Neuronal stem cell (in vitro differentiated cells): ENCODE data around the gene ACTR6.
"Not testable (repeated sequence)": the region's sequence is repeated elsewhere in the genome, so short reads cannot be mapped to it uniquely, and the experiment has no call there.

ENCODE experiments used
- DNase-seq: peaks from one replicate; pipeline ENCODE4 v3.0.0-alpha.2; 2013; ENCODE audit warnings: low spot score
- H2AFZ ChIP-seq: one replicate; pipeline ENCODE4 v1.6.1; 2013; ENCODE audit warnings: mild to moderate bottlenecking, low read length, inconsistent platforms
- H2AK5ac ChIP-seq: 2 replicates; pipeline ENCODE4 v1.6.1; 2013; ENCODE audit warnings: low read depth, mild to moderate bottlenecking, inconsistent platforms, low read length, moderate library complexity, mixed read lengths
- H2BK120ac ChIP-seq: 2 replicates; pipeline ENCODE4 v1.6.1; 2013; ENCODE audit warnings: low read depth, mild to moderate bottlenecking, inconsistent platforms, low read length, moderate library complexity, mixed read lengths
- H2BK12ac ChIP-seq: one replicate; pipeline ENCODE4 v1.6.1; 2013; ENCODE audit warnings: low read length, inconsistent platforms
- H2BK15ac ChIP-seq: 2 replicates; pipeline ENCODE4 v1.6.1; 2013; ENCODE audit warnings: mild to moderate bottlenecking, low read length, inconsistent platforms, mixed read lengths
- H2BK5ac ChIP-seq: one replicate; pipeline ENCODE4 v1.6.1; 2013; ENCODE audit warnings: inconsistent platforms, mild to moderate bottlenecking, low read length, moderate library complexity
- H3K14ac ChIP-seq: one replicate; pipeline ENCODE4 v1.6.1; 2013; ENCODE audit warnings: low read length, inconsistent platforms
- H3K18ac ChIP-seq: 2 replicates; pipeline ENCODE4 v1.6.1; 2013; ENCODE audit warnings: low read length, inconsistent platforms
- H3K23ac ChIP-seq: 2 replicates; pipeline ENCODE4 v1.6.1; 2013; ENCODE audit warnings: low read depth, mild to moderate bottlenecking, mixed read lengths, low read length, inconsistent platforms; ENCODE audit not compliant: poor library complexity
- H3K27ac ChIP-seq: replicated peaks from 3 replicates; pipeline ENCODE4 v1.5.1; 2013; ENCODE audit warnings: low read length, inconsistent platforms
- H3K27me3 ChIP-seq, 3 experiments: 2 replicates each; pipeline ENCODE4 v1.6.1; 2013; ENCODE audit warnings: low read length in 3 of 3, mild to moderate bottlenecking in 2 of 3, inconsistent platforms in 1 of 3, low read depth in 1 of 3, mixed read lengths in 1 of 3, moderate library complexity in 1 of 3; ENCODE audit not compliant: control insufficient read depth in 3 of 3, insufficient read depth in 3 of 3
- H3K36me3 ChIP-seq, 2 donors: replicated peaks in 1 of 2; 2 replicates each; pipeline ENCODE4 v1.6.1; 2013; ENCODE audit warnings: low read length in 2 of 2; ENCODE audit not compliant: control insufficient read depth in 2 of 2, insufficient read depth in 2 of 2
- H3K4ac ChIP-seq: 2 replicates; pipeline ENCODE4 v1.6.1; 2013; ENCODE audit warnings: inconsistent platforms, mild to moderate bottlenecking, low read length, moderate library complexity
- H3K4me1 ChIP-seq, 2 donors: 1 replicate in 1 of 2; 2 replicates in 1 of 2; pipeline ENCODE4 v1.6.1; 2013; ENCODE audit warnings: low read length in 2 of 2, low read depth in 1 of 2; ENCODE audit not compliant: control insufficient read depth in 2 of 2, insufficient read depth in 1 of 2
- H3K4me2 ChIP-seq: one replicate; pipeline ENCODE4 v1.6.1; 2013; ENCODE audit warnings: mild to moderate bottlenecking, low read length, inconsistent platforms; ENCODE audit not compliant: insufficient read depth, poor library complexity, severe bottlenecking
- H3K4me3 ChIP-seq, 2 donors: 2 replicates each; pipeline ENCODE4 v1.5.1; 2013; ENCODE audit warnings: low read length in 2 of 2, mild to moderate bottlenecking in 2 of 2, inconsistent platforms in 1 of 2, moderate library complexity in 1 of 2
- H3K79me1 ChIP-seq: one replicate; pipeline ENCODE4 v1.6.1; 2013; ENCODE audit warnings: low read depth, mild to moderate bottlenecking, inconsistent platforms, low read length, moderate library complexity
- H3K9ac ChIP-seq: one replicate; pipeline ENCODE4 v1.6.1; 2013; ENCODE audit warnings: mild to moderate bottlenecking, low read depth, low read length, inconsistent platforms; ENCODE audit not compliant: poor library complexity
- H3K9me3 ChIP-seq, 2 donors: replicated peaks in 1 of 2; 2 replicates each; pipeline versions ENCODE3 to v1.6.1; 2013; ENCODE audit warnings: low read length in 2 of 2, mild to moderate bottlenecking in 2 of 2, inconsistent platforms in 1 of 2, low read depth in 1 of 2, mixed read lengths in 1 of 2, moderate library complexity in 1 of 2; ENCODE audit not compliant: control insufficient read depth in 2 of 2, insufficient read depth in 1 of 2
- H4K8ac ChIP-seq: one replicate; pipeline ENCODE4 v1.6.1; 2013; ENCODE audit warnings: low read depth, mild to moderate bottlenecking, inconsistent platforms, low read length, moderate library complexity
- H4K91ac ChIP-seq: one replicate; pipeline ENCODE4 v1.6.1; 2013; ENCODE audit warnings: low read length, low read depth, mild to moderate bottlenecking, inconsistent platforms; ENCODE audit not compliant: poor library complexity
- WGBS, 2 donors: extraction: QIAGEN DNeasy Blood & Tissue Kit; methylation state at CpG; one replicate each; pipeline ENCODE4 v1.1.7; 2013; ENCODE audit warnings: missing lambda C conversion rate in 2 of 2, mixed read lengths in 1 of 2; ENCODE audit not compliant: insufficient read length in 2 of 2, insufficient replicate concordance in 1 of 2; ENCODE audit errors: extremely low coverage in 2 of 2; 5-methylcytosine and 5-hydroxymethylcytosine counted together

The ACTR6 gene

GRCh38 chr12:100254876-100255275 is 54.3 kb downstream of the ACTR6 start:
- DNase-seq = no peak
- Histone ChIP-seq H3K27me3 (no peaks in the 10 kb centered on the region), H3K4me2 (no peak overlapping the region), H2BK120ac (no peak overlapping the region), H3K23ac (no peak overlapping the region), H3K9ac (no peak overlapping the region), H4K8ac (no peak overlapping the region), H3K79me1 (no peaks in the 10 kb centered on the region), H3K18ac (no peak overlapping the region), H3K27ac (no peak overlapping the region), H2AFZ (no peak overlapping the region), H3K36me3 (peaks cover 0 to 2% of the 10 kb centered on the region in 2 donors), H3K4me3 (no peak overlapping the region), H3K4ac (no peak overlapping the region), H2AK5ac (no peak overlapping the region), H2BK5ac (no peak overlapping the region), H3K4me1 (no peaks in the 10 kb centered on the region), H4K91ac (no peak overlapping the region), H3K9me3 (no peaks in the 10 kb centered on the region), H3K14ac (no peak overlapping the region), H2BK15ac (no peak overlapping the region), H2BK12ac (no peak overlapping the region)
- WGBS, 2 donors = no CpG with 5 or more reads among the region's 1 CpG

GRCh38 chr12:100258127-100258526 is 57.5 kb downstream of the ACTR6 start:
- no peak for DNase-seq
- H3K4me2 ChIP-seq = no peak overlapping the region
- WGBS, 2 donors = no CpG with 5 or more reads among the region's 1 CpG
- no peak overlapping the region for H2AK5ac ChIP-seq
- H3K4ac ChIP-seq = no peak overlapping the region
- no peaks in the 10 kb centered on the region for H3K79me1 ChIP-seq
- no peak overlapping the region for H3K27ac ChIP-seq
- H3K36me3 ChIP-seq = peaks cover 0 to 2% of the 10 kb centered on the region in 2 donors
- H3K14ac ChIP-seq = no peak overlapping the region
- H4K91ac ChIP-seq = no peak overlapping the region
- no peak overlapping the region for H3K18ac ChIP-seq
- H3K27me3 ChIP-seq = no peaks in the 10 kb centered on the region
- H2BK15ac ChIP-seq = no peak overlapping the region
- no peak overlapping the region for H4K8ac ChIP-seq
- no peak overlapping the region for H3K9ac ChIP-seq
- no peaks in the 10 kb centered on the region for H3K9me3 ChIP-seq
- no peak overlapping the region for H2AFZ ChIP-seq
- H3K23ac ChIP-seq = no peak overlapping the region
- H2BK5ac ChIP-seq = no peak overlapping the region
- no peak overlapping the region for H3K4me3 ChIP-seq
- no peak overlapping the region for H2BK12ac ChIP-seq
- no peaks in the 10 kb centered on the region for H3K4me1 ChIP-seq
- no peak overlapping the region for H2BK120ac ChIP-seq

- H3K14ac ChIP-seq = no peak overlapping the region
- no CpG with 5 or more reads among the region's 5 CpGs for WGBS, 2 donors
Measured at GRCh38 chr12:100263131-100263530, 62.5 kb downstream of the ACTR6 start.

GRCh38 chr12:100265107-100265506 is 64.5 kb downstream of the ACTR6 start:
- H3K36me3 ChIP-seq, H3K18ac ChIP-seq, H3K23ac ChIP-seq, H2AK5ac ChIP-seq, H2BK5ac ChIP-seq, H2BK15ac ChIP-seq, H3K79me1 ChIP-seq, H3K4me3 ChIP-seq, H3K27me3 ChIP-seq, H2AFZ ChIP-seq, H3K9me3 ChIP-seq, H3K4me1 ChIP-seq, H3K9ac ChIP-seq, H4K91ac ChIP-seq, H2BK120ac ChIP-seq, H4K8ac ChIP-seq, H2BK12ac ChIP-seq, H3K4ac ChIP-seq, H3K14ac ChIP-seq, DNase-seq, H3K27ac ChIP-seq, H3K4me2 ChIP-seq: not testable (repeated sequence)
- no CpG with 5 or more reads among the region's 5 CpGs for WGBS, 2 donors

More at GRCh38 chr12:100263131-100263530, 62.5 kb downstream of the ACTR6 start:
- no peak overlapping the region for H2BK5ac ChIP-seq
- no peak overlapping the region for H3K4me3 ChIP-seq
- no peak overlapping the region for H2AFZ ChIP-seq
- H3K18ac ChIP-seq = no peak overlapping the region
- peaks cover 0 to 4% of the 10 kb centered on the region in 2 donors for H3K4me1 ChIP-seq
- no peak overlapping the region for H4K91ac ChIP-seq
- no peak overlapping the region for H2BK15ac ChIP-seq
- no peak overlapping the region for H2AK5ac ChIP-seq
- no peak overlapping the region for H3K27ac ChIP-seq
- H3K9me3 ChIP-seq = no peaks in the 10 kb centered on the region
- DNase-seq = no peak
- no peak overlapping the region for H2BK12ac ChIP-seq
- no peaks in the 10 kb centered on the region for H3K36me3 ChIP-seq
- H2BK120ac ChIP-seq = no peak overlapping the region
- H3K23ac ChIP-seq = no peak overlapping the region
- H3K4me2 ChIP-seq = no peak overlapping the region
- no peak overlapping the region for H4K8ac ChIP-seq
- H3K27me3 ChIP-seq = no peaks in the 10 kb centered on the region
- no peak overlapping the region for H3K9ac ChIP-seq
- H3K79me1 ChIP-seq = no peaks in the 10 kb centered on the region
- H3K4ac ChIP-seq = no peak overlapping the region
